GM13977 (cell line): ENCODE results near the gene GALNT5.

Source experiments
- DNase-seq: peaks from one replicate; pipeline ENCODE4 v3.0.0; 2012; ENCODE audit warnings: low spot score
- CTCF ChIP-seq: IDR thresholded peaks from 2 replicates; pipeline ENCODE4 v1.5.1; 2012; ENCODE audit warnings: mild to moderate bottlenecking, control low read depth; ENCODE audit not compliant: insufficient read depth; ENCODE audit errors: extremely low read depth, missing control alignments
- in situ Hi-C: fragments of 300-500 bp; cut with MboI; formaldehyde crosslinking; loops from one replicate; pipeline ENCODE4 v1.12.0; 2022; ENCODE audit warnings: low sequenced_read_pairs, low pct_unique_long_range_greater_than_20kb, mixed read lengths, inconsistent platforms; ENCODE audit not compliant: unreplicated experiment

The GALNT5 gene

GRCh38 chr2:157348291-157348921 is 90.9 kb downstream of the GALNT5 start:
- no peak for DNase-seq
- in situ Hi-C loops: loop anchor here (25.0 kb wide), 1 partner anchor 89 kb away; the partner anchor contains the start of gene CYTIP
- no peak for TF ChIP-seq CTCF

- in situ Hi-C loops: loop anchor here (25.0 kb wide), 1 partner anchor 87 kb away; the partner anchor contains the start of gene CYTIP
- TF ChIP-seq CTCF: no peak
- DNase-seq: no peak
Observed at GRCh38 chr2:157349949-157350515, 92.5 kb downstream of the GALNT5 start.

DNA sequence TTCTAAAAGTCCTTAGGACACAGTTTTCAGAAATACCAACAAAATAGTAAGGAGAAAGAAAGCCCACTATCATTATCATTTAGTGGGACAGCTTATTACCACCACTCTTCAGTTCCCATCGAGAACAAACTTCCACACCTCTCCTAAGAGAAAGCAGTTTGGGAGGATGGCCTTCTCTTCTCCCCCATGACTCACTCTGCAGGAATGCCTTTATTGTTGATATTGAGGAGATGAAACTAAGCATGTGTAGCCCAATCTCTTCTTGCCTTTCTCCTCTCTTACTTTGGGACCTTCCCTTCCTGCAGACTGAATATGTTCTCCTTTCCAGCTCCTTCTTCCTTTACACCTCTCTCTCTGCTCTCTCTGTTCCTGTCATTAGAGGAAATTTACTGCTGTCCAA is 98.1 kb downstream of the GALNT5 start:
- in situ Hi-C loops: no loop called here
- DNase-seq: no peak

DNA sequence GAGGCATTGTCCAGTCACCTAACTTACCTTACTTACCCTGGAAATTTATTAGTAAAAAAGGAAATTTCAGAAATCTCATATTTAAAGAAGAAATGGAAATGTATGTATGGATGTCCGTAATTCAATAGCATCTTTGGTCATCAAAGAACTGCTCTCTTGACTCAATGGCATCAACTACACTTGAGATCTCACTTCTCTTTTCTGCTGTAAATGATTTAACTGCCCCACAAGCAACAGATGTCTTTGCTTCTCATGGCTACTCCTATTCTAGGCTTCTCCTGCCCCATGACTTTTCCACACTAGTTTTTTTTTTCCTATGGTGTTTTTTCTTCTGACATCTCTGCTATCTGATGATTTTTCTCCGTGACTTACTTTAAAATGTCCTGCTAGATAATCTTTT is 102.1 kb downstream of the GALNT5 start:
- in situ Hi-C loops: no loop called here
- no peak for DNase-seq
- TF ChIP-seq CTCF: no peak

More for the DNA sequence above, 98.1 kb downstream of the GALNT5 start:
- TF ChIP-seq CTCF: no peak

DNA sequence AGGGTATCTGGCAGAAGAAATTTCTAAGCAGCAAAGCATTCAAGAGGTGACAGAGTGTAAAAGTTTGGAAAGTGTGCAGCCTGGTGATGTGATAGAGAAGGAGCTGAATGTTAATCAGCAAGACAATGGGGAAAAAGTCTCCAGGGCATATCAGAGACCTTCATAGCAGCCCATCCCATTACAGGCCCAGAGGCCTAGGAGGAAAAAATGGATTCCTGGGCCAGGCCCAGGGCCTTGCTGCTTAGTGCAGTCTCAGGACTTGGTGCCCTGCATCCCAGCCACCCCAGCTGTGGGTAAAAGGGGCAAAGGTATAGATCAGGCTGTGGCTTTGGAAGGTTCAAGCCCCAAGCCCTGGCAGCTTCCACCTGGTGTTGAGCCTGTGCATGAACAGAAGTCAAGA is 104.0 kb downstream of the GALNT5 start:
- no peak for DNase-seq
- no peak for TF ChIP-seq CTCF
- in situ Hi-C loops: no loop called here

GRCh38 chr2:157362627-157363026 is 105.1 kb downstream of the GALNT5 start:
- in situ Hi-C loops: no loop called here
- TF ChIP-seq CTCF: no peak
- DNase-seq: no peak
